HEK293 (cell line): Measurements from ENCODE around the gene EHMT1.

ENCODE experiments used
- CTCF ChIA-PET: fragments of 350-600 bp; formaldehyde crosslinking; extraction: SDS; loops from one replicate; lab custom pipeline; 2021; ENCODE audit warnings: antibody characterized with exemption; lab: Yijun Ruan, JAX
- POLR2A ChIA-PET: fragments of 300-600 bp; formaldehyde crosslinking; extraction: SDS; loops from one replicate; lab custom pipeline; 2020; ENCODE audit warnings: antibody characterized with exemption, inconsistent platforms; lab: Yijun Ruan, JAX
- H3K27ac ChIP-seq: fragments of 200-500 bp; sonication (Bioruptor generic); 2 replicates; pipeline ENCODE4 v1.5.1; 2014; ENCODE audit warnings: low read depth, low read length, control low read depth, inconsistent platforms; ENCODE audit errors: extremely low read depth
- H3K36me3 ChIP-seq, 2 experiments: fragments of 200-500 bp in 1 of 2; sonication (Bioruptor generic) in 1 of 2; 1 replicate in 1 of 2; 2 replicates in 1 of 2; pipeline ENCODE4 v1.5.1; 2014 to 2017; ENCODE audit warnings: inconsistent platforms in 2 of 2, low read length in 2 of 2; ENCODE audit not compliant: control insufficient read depth in 2 of 2, insufficient read depth in 1 of 2
- H3K4me1 ChIP-seq: fragments of 200-500 bp; sonication (Bioruptor generic); 2 replicates; pipeline ENCODE4 v1.5.1; 2014; ENCODE audit warnings: mild to moderate bottlenecking, low read length, inconsistent platforms; ENCODE audit not compliant: control insufficient read depth, insufficient read depth
- H3K4me3 ChIP-seq: 2 replicates; pipeline ENCODE4 v1.5.1; 2011; ENCODE audit warnings: low read depth, mild to moderate bottlenecking, control low read depth, low read length, moderate library complexity
- H3K9me3 ChIP-seq: fragments of 200-500 bp; sonication (Bioruptor generic); 2 replicates; pipeline ENCODE4 v1.5.1; 2014; ENCODE audit warnings: low read depth, low read length, inconsistent platforms; ENCODE audit not compliant: control insufficient read depth, insufficient read depth
- GLIS2 ChIP-seq: fragments of 450-650 bp; formaldehyde crosslinking; IDR thresholded peaks from 2 replicates; pipeline ENCODE4 v1.5.1; 2016; ENCODE audit warnings: missing biosample characterization, missing genetic modification characterization
- KLF10 ChIP-seq: fragments of 450-650 bp; IDR thresholded peaks from 2 replicates; pipeline ENCODE4 v1.5.1; 2018; ENCODE audit warnings: missing biosample characterization, mild to moderate bottlenecking, missing genetic modification characterization
- PRDM1 ChIP-seq: fragments of 450-650 bp; formaldehyde crosslinking; IDR thresholded peaks from 2 replicates; pipeline ENCODE4; 2016; ENCODE audit warnings: missing biosample characterization, missing genetic modification characterization
- TCF7L2 ChIP-seq: IDR thresholded peaks from 2 replicates; pipeline ENCODE4 v1.6.1; 2011; ENCODE audit warnings: low read depth, mild to moderate bottlenecking, inconsistent platforms, low read length, moderate library complexity, borderline replicate concordance
- ZNF121 ChIP-seq: fragments of 450-650 bp; formaldehyde crosslinking; IDR thresholded peaks from 2 replicates; pipeline ENCODE4 v1.5.1; 2016; ENCODE audit warnings: missing biosample characterization, missing genetic modification characterization
- ZNF146 ChIP-seq: fragments of 450-650 bp; formaldehyde crosslinking; IDR thresholded peaks from 2 replicates; pipeline ENCODE4 v1.5.1; 2016; ENCODE audit warnings: missing biosample characterization, missing genetic modification characterization
- ZNF157 ChIP-seq: fragments of 450-650 bp; formaldehyde crosslinking; IDR thresholded peaks from 2 replicates; pipeline ENCODE4 v1.5.1; 2016; ENCODE audit warnings: missing biosample characterization, missing genetic modification characterization
- ZNF221 ChIP-seq: fragments of 450-650 bp; formaldehyde crosslinking; IDR thresholded peaks from 2 replicates; pipeline ENCODE4 v1.5.1; 2017; ENCODE audit warnings: missing biosample characterization, missing genetic modification characterization, borderline replicate concordance
- ZNF341 ChIP-seq: fragments of 450-650 bp; formaldehyde crosslinking; IDR thresholded peaks from 2 replicates; pipeline ENCODE4; 2016; ENCODE audit warnings: low read depth, missing biosample characterization, missing genetic modification characterization
- ZNF366 ChIP-seq: fragments of 450-650 bp; formaldehyde crosslinking; conservative IDR thresholded peaks from 2 replicates; pipeline ENCODE4 v1.5.1; 2016; ENCODE audit warnings: missing biosample characterization, missing genetic modification characterization
- ZNF449 ChIP-seq: fragments of 450-650 bp; formaldehyde crosslinking; IDR thresholded peaks from 2 replicates; pipeline ENCODE4 v1.5.1; 2017; ENCODE audit warnings: missing biosample characterization, mild to moderate bottlenecking, missing genetic modification characterization, moderate library complexity
- ZNF473 ChIP-seq: fragments of 450-650 bp; formaldehyde crosslinking; IDR thresholded peaks from 2 replicates; pipeline ENCODE4 v1.5.1; 2017; ENCODE audit warnings: missing biosample characterization, missing genetic modification characterization
- ZNF488 ChIP-seq: fragments of 450-650 bp; formaldehyde crosslinking; IDR thresholded peaks from 2 replicates; pipeline ENCODE4 v1.5.1; 2016; ENCODE audit warnings: missing biosample characterization, missing genetic modification characterization
- ZNF529 ChIP-seq: fragments of 450-650 bp; formaldehyde crosslinking; IDR thresholded peaks from 2 replicates; pipeline ENCODE4 v1.5.1; 2017; ENCODE audit warnings: missing genetic modification characterization, missing biosample characterization; ENCODE audit not compliant: insufficient replicate concordance
- ZNF555 ChIP-seq: fragments of 450-650 bp; formaldehyde crosslinking; conservative IDR thresholded peaks from 2 replicates; pipeline ENCODE4 v1.5.1; 2017; ENCODE audit warnings: missing biosample characterization, mild to moderate bottlenecking, missing genetic modification characterization, inconsistent platforms
- ZNF624 ChIP-seq: fragments of 450-650 bp; formaldehyde crosslinking; IDR thresholded peaks from 2 replicates; pipeline ENCODE4 v1.5.1; 2017; ENCODE audit warnings: missing biosample characterization, missing genetic modification characterization
- ZNF658 ChIP-seq: fragments of 450-650 bp; formaldehyde crosslinking; IDR thresholded peaks from 2 replicates; pipeline ENCODE4; 2016; ENCODE audit warnings: missing biosample characterization, missing genetic modification characterization
- ZNF677 ChIP-seq: fragments of 450-650 bp; IDR thresholded peaks from 2 replicates; pipeline ENCODE4 v1.5.0; 2018; ENCODE audit warnings: missing biosample characterization, mild to moderate bottlenecking, missing genetic modification characterization, moderate library complexity
- ZNF768 ChIP-seq: fragments of 450-650 bp; formaldehyde crosslinking; IDR thresholded peaks from 2 replicates; pipeline ENCODE4 v1.5.1; 2018; ENCODE audit warnings: missing biosample characterization, mild to moderate bottlenecking, missing genetic modification characterization
- ZNF777 ChIP-seq: fragments of 450-650 bp; formaldehyde crosslinking; IDR thresholded peaks from 2 replicates; pipeline ENCODE4 v1.5.1; 2017; ENCODE audit warnings: missing biosample characterization, missing genetic modification characterization, borderline replicate concordance
- ZNF830 ChIP-seq: fragments of 450-650 bp; IDR thresholded peaks from 2 replicates; pipeline ENCODE4 v1.5.0; 2018; ENCODE audit warnings: missing biosample characterization, missing genetic modification characterization, low read depth, mild to moderate bottlenecking, moderate library complexity

Gene EHMT1

GRCh38 chr9:137728444-137729311 is 109.9 kb downstream of the EHMT1 start:
- H3K4me1 ChIP-seq, result no peaks in the 10 kb centered on the region
- no peak for TF ChIP-seq ZNF624
- no peak for TF ChIP-seq ZNF449 (tag by site-specific recombination)
- no peak for TF ChIP-seq ZNF830 (tag by site-specific recombination)
- no peak for TF ChIP-seq ZNF221 (tag by site-specific recombination)
- TF ChIP-seq GLIS2 (tag by site-specific recombination), result no peak
- no peaks in the 10 kb centered on the region for H3K9me3 ChIP-seq
- ChIA-PET CTCF (interaction anchor here (1.5 to 1.8 kb wide), 2 partner anchors 21 to 55 kb away, joined by 3 read pairs; no protein-coding TSS in a partner anchor), POLR2A (no interaction called here)
- peaks cover 0 to 70% of the 10 kb centered on the region in 2 experiments; a peak in 1 of 3 replicates for H3K36me3 ChIP-seq
- no peak overlapping the region for H3K27ac ChIP-seq
- H3K4me3 ChIP-seq, result no peak overlapping the region

- Histone ChIP-seq H3K36me3 (peaks cover 0 to 76% of the 10 kb centered on the region in 2 experiments; a peak in 1 of 3 replicates), H3K4me1 (no peaks in the 10 kb centered on the region), H3K27ac (no peak overlapping the region), H3K4me3 (no peak overlapping the region), H3K9me3 (no peaks in the 10 kb centered on the region)
- TF ChIP-seq ZNF768 (no peak), ZNF529 (tag by site-specific recombination) (no peak), ZNF157 (tag by site-specific recombination) (peak; percentile 85), ZNF341 (tag by site-specific recombination) (no peak)
- POLR2A ChIA-PET, result no interaction called here
- CTCF ChIA-PET, result no interaction called here
Measured at GRCh38 chr9:137731216-137731946, 112.6 kb downstream of the EHMT1 start.

- POLR2A ChIA-PET, result no interaction called here
- no peak for TF ChIP-seq ZNF146
- H3K4me3 ChIP-seq, result no peak overlapping the region
- H3K9me3 ChIP-seq, result no peaks in the 10 kb centered on the region
- CTCF ChIA-PET, result no interaction called here
- peaks cover 0 to 71% of the 10 kb centered on the region in 2 experiments; a peak in 1 of 3 replicates for H3K36me3 ChIP-seq
- no peaks in the 10 kb centered on the region for H3K4me1 ChIP-seq
- H3K27ac ChIP-seq, result no peak overlapping the region
Measured at GRCh38 chr9:137731947-137732813, 113.4 kb downstream of the EHMT1 start.

- Histone ChIP-seq H3K27ac (no peak overlapping the region), H3K4me3 (no peak overlapping the region), H3K36me3 (peaks cover 0 to 61% of the 10 kb centered on the region in 2 experiments; a peak in 1 of 3 replicates), H3K4me1 (no peaks in the 10 kb centered on the region), H3K9me3 (no peaks in the 10 kb centered on the region)
- CTCF ChIA-PET, result interaction anchor here (1.0 kb wide), 1 partner anchor 130 kb away, joined by 3 read pairs; no protein-coding TSS in a partner anchor
- POLR2A ChIA-PET, result no interaction called here
- TF ChIP-seq ZNF658 (tag by site-specific recombination) (no peak), PRDM1 (tag by site-specific recombination) (no peak), ZNF366 (tag by site-specific recombination) (no peak), ZNF677 (no peak), ZNF555 (no peak), ZNF488 (tag by site-specific recombination) (no peak), ZNF777 (tag by site-specific recombination) (no peak), ZNF473 (no peak), KLF10 (tag by site-specific recombination) (no peak), ZNF121 (tag by site-specific recombination) (no peak), TCF7L2 (no peak)
Measured at GRCh38 chr9:137733429-137733828, 114.6 kb downstream of the EHMT1 start.
